ENCODE results near the gene PDCD1. TPM values are rescaled to one million over a fixed set of nuclear protein-coding genes. Genes with fewer than 3 reads are reported as not detected.
"Not testable (repeated sequence)": the region's sequence is repeated elsewhere in the genome, so short reads cannot be mapped to it uniquely, and the experiment has no call there.

PDCD1 gene
- total RNA-seq, 1 experiment from 2014 or later, result not detected

DNA sequence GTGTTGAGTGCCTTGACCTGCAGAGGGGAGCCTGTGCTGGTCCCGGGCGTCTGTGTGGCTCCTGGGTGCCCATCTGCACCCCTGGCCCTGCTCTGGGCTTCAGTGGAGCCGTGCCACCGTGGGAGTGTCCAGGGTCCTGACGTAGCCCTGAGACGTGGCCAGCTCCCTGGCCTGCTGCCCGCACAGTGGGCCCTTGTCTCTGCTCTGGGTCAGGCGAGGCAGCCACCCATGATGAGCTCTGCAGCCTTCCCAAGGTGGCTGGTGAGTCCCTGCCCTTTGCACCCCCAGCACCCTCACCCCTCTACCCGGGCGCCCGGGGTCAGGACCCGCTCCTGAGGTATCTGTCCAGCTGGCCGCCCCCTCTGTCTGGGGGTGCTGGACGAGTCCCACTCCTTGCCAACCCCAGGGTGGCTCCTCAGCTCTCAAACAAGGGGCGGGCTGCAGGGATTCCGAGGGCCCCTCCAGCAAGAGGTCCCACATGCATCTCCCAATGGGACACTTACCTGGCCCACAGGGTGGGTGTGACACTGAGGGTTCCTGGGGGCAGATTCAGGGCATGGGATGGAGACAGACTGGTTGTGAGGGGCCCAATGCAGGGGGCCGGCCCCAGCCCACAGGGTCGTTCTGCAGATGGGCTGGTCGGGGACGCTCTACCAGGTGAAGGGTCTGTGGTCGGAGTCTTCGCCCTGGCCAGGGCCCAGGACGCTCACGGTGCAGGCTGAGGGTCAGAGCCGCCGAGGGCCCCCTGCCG lies 47.3 kb downstream of the PDCD1 start:
- in situ Hi-C loops (cut with HindIII; ENCODE audit: low pct_unique_long_range_greater_than_20kb, low sequenced_read_pairs), result no loop called here
- DNase-seq (ENCODE audit: low read depth), result no peak

DNA sequence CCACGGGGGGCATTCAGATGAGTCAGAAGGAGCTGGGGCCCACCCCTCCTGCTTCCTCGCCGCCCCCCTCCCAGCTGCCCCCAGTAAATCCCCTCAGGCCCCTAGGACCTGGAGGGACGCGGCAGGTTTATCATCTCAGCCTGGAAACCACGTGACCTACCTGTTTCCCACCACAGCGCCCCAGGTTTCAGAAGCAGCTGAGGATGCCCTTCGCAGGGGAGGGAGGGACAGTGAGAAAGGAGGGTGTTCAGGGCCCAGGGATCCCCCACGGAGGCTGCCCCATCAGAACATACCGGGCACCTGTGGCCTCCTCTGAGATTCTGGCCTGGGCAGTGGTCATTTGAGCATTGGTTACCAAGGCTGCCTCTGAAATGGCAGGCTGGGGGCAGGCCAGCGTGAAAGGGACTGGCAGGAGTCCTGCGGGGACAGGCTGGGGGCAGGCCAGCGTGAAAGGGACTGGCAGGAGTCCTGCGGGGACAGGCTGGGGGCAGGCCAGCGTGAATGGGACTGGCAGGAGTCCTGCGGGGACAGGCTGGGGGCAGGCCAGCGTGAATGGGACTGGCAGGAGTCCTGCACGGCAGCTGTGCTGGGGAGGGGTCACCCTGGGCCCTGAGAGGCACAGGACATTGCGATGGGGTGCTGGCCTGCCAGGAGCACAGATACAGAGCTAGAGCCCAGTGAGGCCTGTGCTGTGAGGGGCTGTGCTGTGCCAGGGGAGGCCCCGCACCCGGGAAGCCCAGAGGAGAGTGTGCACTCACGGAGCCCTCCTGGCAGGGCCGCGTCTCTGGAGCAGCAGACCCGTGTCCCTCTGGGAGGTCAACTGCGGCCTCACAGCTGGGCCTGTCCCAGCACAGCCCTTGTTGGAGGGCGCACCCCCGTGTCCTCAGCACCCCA lies 48.1 kb downstream of the PDCD1 start:
- in situ Hi-C loops (cut with HindIII; ENCODE audit: low pct_unique_long_range_greater_than_20kb, low sequenced_read_pairs), result no loop called here
- no peak for DNase-seq (ENCODE audit: low read depth)

DNA sequence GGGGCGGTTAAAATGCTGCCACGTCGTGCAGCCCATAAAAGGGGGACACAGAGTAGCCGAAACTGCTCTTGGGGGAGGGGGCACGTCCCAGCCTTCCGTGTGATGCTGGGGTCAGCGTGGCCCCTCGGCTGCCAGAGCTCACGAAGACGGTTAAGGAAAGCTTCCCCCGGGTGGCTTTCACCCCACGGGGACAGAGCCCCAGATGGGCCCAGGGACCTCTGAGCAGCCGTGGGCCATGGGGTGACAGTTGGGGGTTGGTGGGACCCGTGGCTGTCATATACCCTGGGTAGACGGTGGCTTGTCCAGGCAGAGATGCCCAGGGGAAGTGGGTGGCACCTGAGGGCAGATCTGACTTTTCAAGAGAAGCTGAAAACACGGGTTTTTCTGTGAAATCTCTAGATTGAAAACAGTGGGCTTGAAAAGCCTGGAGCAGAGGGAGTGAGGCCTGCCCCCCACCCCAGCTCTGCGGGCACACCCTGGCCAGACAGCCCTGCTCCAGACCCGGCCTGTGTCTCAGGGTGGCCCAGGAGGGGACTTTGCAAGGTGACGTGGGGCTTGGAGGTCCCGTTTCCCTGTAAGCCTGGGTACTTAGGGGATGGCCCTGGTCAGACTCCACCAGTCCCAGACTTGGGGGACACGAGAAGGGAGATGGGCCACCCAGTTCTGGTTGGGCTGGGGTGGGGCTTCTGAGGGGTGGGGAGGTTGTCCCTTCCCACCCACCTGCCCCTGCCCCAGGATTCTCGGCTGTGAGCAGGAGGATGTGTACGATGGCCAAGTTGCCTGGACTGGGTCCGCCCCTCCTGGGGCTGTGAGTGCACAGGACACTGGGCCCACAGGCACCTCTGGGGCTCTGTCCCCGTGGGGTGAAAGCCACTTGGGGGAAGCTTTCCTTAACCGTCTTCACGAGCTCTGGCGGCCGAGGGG lies 49.0 kb downstream of the PDCD1 start:
- in situ Hi-C loops (cut with HindIII; ENCODE audit: low pct_unique_long_range_greater_than_20kb, low sequenced_read_pairs), result no loop called here
- no peak for DNase-seq (ENCODE audit: low read depth)

DNA sequence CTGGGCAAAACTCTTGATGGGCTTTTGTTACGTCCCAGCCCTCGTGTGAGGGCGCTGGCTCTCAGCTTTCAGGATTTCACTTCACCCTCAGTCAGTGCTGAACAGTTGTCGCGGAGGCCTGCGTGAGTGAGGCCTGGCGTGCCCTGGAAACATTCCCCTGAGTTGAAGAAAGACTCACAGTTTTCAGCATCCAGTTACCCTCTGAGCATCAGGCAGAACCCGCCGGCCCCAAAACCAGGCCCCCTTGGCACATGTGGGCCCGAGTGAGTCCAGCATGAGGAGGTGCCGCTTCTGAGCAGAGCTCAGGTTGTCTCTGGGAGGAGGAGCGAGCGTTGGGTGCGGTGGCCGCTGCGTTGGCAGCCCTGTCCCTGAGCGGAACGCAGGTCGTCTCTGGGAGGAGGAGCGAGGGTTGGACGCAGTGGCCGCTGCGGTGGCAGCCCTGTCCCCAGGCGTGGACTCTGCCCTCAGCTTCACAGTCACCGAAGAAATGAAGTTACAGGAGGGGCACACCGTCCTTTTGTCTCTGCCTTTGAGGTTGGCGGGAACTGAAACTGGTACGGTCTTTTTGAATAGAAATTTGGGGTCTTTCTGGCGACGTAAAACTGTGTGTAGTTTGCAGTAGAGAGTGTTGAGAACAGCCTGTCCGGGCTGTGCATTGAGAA lies 49.8 kb downstream of the PDCD1 start, which contains the start of gene NEU4:
Gene NEU4, plus strand, starts transcription at position 473 of the 662 bp plus-strand sequence. CDS start 5,292 bp downstream, outside the sequence.
- in situ Hi-C loops (cut with HindIII; ENCODE audit: low pct_unique_long_range_greater_than_20kb, low sequenced_read_pairs), result no loop called here
- DNase-seq (ENCODE audit: low read depth), result no peak

DNA sequence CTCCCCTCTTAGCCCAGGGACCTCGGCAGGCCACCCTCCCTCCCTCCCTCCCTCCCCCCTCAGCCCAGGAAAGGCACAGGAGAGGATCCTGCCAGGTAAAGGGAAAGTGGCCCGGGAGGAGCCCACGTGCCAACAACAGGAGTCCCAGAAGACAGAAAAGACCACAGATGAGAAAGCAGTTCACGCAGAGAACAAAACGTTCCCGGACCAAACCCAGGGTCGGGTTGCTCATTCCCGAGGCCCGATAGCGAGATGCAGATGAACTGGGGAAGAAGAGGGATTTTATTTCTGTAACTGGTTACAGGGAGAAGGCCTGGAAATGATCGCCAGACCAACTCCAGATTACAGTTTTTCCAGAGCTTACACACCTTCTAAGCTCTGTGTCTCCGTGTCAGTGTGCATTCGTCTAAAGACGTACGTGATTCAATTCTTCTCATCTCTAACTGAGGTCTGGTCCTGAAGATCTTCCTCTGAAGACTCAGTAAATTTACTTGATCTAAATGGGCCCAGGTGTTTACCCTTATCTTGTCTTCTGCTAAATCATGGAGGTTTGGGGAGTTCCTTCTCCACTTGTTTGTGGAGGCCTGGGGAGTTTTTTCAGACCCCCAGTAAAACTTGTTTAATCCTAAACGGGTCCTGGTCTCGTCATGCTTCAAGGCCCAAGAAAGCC lies 50.5 kb downstream of the PDCD1 start:
- DNase-seq (ENCODE audit: low read depth), result no peak
- in situ Hi-C loops (cut with HindIII; ENCODE audit: low pct_unique_long_range_greater_than_20kb, low sequenced_read_pairs), result no loop called here

DNA sequence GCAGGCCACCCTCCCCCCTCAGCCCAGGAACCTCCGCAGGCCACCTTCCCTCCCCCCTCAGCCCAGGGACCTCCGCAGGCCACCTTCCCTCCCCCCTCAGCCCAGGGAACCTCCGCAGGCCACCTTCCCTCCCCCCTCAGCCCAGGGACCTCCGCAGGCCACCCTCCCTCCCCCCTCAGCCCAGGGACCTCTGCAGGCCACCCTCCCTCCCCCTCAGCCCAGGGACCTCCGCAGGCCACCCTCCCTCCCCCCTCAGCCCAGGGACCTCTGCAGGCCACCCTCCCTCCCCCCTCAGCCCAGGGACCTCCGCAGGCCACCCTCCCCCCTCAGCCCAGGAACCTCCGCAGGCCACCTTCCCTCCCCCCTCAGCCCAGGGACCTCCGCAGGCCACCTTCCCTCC lies 52.5 kb downstream of the PDCD1 start:
- DNase-seq (ENCODE audit: low read depth); in situ Hi-C loops (cut with HindIII; ENCODE audit: low pct_unique_long_range_greater_than_20kb, low sequenced_read_pairs): not testable (repeated sequence)

DNA sequence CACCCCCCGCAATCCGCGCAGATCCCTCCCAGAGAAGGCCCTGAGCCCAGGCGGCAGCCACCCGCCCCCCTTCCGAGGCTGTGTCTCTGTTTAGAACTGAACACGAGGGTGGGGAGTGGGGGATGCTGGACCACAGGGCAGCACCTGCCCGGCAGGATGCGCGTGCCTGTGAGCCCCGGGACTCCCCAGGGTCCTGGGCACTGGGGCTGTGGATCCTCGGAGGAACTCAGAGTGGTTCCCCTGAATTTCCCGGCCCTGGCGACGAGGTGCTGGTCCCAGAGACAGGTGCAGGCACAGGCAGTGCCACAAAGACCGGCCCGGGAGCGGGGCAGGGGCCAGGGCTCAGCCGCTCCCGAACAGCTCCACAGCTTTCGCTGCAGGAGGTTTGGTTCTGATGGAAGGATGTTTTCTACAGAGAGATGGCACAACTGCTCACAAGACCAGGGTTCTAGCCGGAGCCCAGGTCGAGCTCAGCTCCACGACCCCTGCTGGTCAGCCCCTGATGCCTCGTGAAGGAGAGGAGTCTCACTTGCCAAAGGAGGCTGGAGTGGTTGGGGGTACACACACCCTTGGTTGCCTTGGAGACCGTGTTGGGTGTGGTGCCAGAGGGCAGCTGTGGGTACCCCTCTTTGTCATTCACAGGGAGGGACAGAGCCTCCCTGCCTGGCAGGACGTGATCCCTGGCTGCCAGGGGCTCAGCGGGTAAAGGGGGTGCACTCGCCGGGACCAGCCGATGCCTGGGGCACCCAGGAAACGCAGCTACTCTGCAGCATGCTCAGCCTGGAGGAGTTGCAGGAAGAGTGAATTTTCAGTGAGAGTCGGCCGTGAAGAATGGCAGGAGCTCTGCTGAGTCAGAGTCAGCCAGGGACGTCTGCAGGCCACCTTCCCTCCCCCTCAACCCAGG lies 54.1 kb downstream of the PDCD1 start:
- in situ Hi-C loops (cut with HindIII; ENCODE audit: low pct_unique_long_range_greater_than_20kb, low sequenced_read_pairs), result no loop called here
- DNase-seq (ENCODE audit: low read depth), result no peak

DNA sequence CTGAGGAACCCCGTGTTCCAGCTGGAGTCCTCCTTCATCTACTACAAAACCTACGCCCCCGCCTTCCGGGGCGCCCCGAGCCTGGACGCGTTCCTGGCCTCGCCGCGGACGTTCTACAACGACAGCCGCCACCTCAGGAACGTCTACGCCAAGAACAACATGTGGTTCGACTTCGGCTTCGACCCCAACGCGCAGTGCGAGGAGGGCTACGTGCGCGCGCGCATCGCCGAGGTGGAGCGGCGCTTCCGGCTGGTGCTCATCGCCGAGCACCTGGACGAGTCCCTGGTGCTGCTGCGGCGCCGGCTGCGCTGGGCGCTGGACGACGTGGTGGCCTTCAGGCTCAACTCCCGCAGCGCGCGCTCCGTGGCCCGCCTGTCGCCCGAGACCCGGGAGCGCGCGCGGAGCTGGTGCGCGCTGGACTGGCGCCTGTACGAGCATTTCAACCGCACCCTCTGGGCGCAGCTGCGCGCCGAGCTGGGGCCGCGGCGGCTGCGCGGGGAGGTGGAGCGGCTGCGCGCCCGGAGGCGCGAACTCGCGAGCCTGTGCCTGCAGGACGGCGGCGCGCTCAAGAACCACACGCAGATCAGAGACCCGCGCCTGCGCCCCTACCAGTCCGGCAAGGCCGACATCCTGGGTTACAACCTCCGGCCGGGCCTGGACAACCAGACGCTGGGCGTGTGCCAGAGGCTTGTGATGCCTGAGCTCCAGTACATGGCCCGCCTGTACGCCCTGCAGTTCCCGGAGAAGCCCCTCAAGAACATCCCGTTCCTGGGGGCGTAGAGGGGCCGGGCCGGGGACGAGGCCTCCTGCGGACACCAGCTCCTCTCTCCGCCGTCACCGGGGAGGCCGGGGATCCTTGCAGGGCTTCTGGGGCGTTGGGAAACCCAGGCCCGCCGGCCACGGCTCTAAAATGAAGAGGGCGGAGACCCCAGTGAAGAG lies 55.0 kb downstream of the PDCD1 start:
- no peak for DNase-seq (ENCODE audit: low read depth)
- in situ Hi-C loops (cut with HindIII; ENCODE audit: low pct_unique_long_range_greater_than_20kb, low sequenced_read_pairs), result no loop called here

DNA sequence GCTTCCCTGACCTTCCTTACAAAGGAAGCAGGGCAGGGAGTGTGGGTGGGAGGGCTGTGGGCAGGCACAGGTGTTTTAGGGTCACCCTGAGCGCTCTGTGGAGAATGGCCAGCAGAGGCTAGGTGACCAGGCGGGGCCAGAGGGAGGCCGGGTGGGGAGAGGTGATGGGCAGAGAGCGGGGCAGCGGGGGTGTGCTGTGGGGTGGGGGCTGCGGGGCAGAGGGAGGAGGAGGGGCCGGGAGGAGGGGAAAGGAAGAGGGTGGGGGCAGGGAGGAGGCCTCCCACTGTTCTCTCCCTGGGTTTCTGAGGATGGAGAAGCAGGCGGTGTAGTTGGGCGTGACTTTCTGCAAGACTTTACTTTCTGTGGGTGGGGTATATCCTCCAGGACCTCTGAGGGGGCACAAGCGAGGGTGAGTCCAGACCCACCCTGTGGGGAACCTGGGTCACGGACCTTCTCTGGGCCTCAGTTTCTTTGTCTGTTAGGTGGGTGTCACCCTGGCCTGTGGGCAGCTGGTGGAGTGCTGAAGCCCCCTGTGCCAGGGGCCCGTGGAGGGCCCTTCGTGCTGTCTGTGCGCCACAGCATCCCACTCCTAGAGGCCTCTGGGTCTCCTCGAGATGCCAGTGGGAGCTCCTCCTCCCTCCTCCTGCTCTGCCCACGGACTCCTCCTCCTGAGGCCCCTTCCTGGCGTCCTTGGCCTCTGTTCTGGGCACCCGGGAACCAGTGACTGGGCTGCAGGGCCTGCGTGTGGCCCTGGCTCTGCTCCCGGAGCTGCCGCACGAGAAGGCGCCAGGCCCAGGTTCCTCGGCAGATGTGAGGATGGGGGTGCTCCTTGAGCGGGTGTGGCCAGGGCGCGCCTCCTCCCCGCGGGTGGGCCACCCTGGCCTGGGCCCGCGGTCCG lies 56.0 kb downstream of the PDCD1 start:
- DNase-seq (ENCODE audit: low read depth), result no peak
- in situ Hi-C loops (cut with HindIII; ENCODE audit: low pct_unique_long_range_greater_than_20kb, low sequenced_read_pairs), result no loop called here

DNA sequence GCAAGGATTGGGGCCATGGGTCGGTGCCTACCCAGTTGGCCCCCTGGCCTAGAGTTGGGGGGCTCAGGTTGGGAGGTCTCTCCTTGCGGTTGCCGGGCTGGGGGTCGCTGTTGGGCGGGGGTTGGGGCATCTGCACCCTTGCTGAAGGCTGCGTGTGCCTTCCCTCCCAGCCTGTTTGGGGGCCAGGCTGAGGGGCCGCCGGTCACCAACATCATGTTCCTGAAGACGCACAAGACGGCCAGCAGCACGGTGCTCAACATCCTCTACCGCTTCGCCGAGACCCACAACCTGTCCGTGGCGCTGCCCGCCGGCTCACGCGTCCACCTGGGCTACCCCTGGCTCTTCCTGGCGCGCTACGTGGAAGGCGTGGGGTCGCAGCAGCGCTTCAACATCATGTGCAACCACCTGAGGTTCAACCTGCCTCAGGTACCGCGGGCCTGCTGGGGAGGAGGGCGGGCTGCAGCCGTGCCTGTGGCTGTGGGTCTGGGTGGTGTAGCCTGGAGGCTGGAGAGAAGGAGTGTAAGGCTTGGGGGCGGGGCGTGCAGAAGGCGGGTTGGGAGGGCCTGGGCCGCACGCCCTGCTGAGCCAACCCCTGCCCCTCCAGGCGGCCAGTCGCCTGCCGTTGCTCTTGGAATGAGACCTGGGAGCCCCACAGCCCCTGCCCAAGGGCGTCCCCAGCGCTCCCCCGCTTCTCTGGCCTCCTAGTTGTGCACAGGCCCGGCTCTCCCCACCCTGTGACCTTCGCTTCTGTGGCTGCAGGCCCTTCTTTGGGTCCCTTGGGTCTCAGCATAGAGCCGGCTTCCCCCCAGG lies 56.9 kb downstream of the PDCD1 start:
- in situ Hi-C loops (cut with HindIII; ENCODE audit: low pct_unique_long_range_greater_than_20kb, low sequenced_read_pairs), result no loop called here
- DNase-seq (ENCODE audit: low read depth), result no peak

DNA sequence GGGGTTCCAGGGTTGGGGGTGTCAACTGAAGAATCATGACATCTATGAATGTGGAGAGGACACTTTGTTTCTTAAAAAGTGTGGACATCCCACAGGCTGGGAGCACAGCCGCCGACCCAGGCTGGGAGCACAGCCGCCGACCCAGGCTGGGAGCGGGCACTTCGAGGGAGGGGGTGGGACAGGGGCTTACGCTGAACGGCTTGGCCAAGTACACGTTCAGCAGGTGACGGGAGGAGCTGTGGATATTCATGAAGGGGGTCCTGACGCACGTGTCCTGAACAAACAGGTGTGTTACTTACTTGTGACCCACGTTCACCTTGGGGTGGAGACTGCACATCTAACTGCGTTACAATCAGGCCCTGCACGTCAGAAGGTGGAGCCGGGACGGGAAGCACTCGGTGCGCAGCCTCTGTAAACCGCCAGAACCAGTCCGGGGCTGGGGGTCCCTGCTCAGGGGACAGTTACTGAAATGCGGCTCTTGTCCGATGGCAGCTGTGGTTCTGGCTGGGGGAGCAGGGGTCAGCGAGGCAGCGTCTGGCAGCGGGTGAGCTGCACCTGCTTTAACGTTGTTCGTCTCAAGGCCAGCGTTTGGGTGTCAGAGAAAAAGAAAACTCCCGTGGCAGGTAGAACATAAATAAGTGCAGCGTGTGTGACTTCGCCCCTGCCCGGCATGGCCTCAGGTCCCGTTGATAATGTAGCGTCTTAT lies 58.3 kb downstream of the PDCD1 start:
- DNase-seq (ENCODE audit: low read depth); in situ Hi-C loops (cut with HindIII; ENCODE audit: low pct_unique_long_range_greater_than_20kb, low sequenced_read_pairs): not testable (repeated sequence)

Measured in Caki2 (cell line).